Panc1 (cell line): Measurements from ENCODE around the gene FTO. TPM values are rescaled to one million over a fixed set of nuclear protein-coding genes. Genes with fewer than 3 reads are reported as not detected.

ENCODE experiments used
- ATAC-seq: fragments of 200-7000 bp; cut with Tn5 transposase; 2 replicates; pipeline ENCODE4 v1.9.1; 2020; ENCODE audit warnings: mild to moderate bottlenecking, moderate library complexity
- BruUV-seq: library from RNA; stranded (reverse); fragments of 400-500 nt; replicated peaks from 2 replicates; lab custom pipeline; 2021; lab: Mats Ljungman, UMichigan
- CTCF ChIA-PET: fragments of 300-600 bp; sonication (Branson Sonifier 250); formaldehyde crosslinking; loops from one replicate; lab custom pipeline; 2022; ENCODE audit warnings: antibody characterized with exemption; lab: Charles Lee
- POLR2A ChIA-PET: fragments of 300-600 bp; sonication (Branson Sonifier 250); formaldehyde crosslinking; loops from one replicate; lab custom pipeline; 2022; ENCODE audit warnings: antibody characterized with exemption; lab: Charles Lee
- DNase-seq: peaks from one replicate; pipeline ENCODE4 v3.0.0-alpha.2; 2010; ENCODE audit warnings: low read depth, low spot score
- H3K27ac ChIP-seq: 2 replicates; pipeline ENCODE4 v1.5.1; 2011; ENCODE audit warnings: mild to moderate bottlenecking, low read length, inconsistent platforms
- H3K27me3 ChIP-seq: fragments of 200-500 bp; sonication (Bioruptor generic); 2 replicates; pipeline ENCODE4 v1.6.0; 2014; ENCODE audit warnings: low read length, inconsistent platforms; ENCODE audit not compliant: control insufficient read depth, insufficient read depth
- H3K36me3 ChIP-seq: fragments of 200-500 bp; sonication (Bioruptor generic); 2 replicates; pipeline ENCODE4 v1.5.1; 2014; ENCODE audit warnings: inconsistent platforms, mild to moderate bottlenecking, low read length, moderate library complexity; ENCODE audit not compliant: control insufficient read depth, insufficient read depth
- H3K4me1 ChIP-seq: 2 replicates; pipeline ENCODE4 v1.5.1; 2011; ENCODE audit warnings: inconsistent platforms, mild to moderate bottlenecking, low read length, moderate library complexity; ENCODE audit not compliant: control insufficient read depth, insufficient read depth
- H3K4me3 ChIP-seq, 2 experiments: 2 replicates each; pipeline ENCODE4 v1.5.1; 2011 to 2012; ENCODE audit warnings: low read depth in 2 of 2, low read length in 2 of 2, mild to moderate bottlenecking in 2 of 2, inconsistent platforms in 1 of 2, moderate library complexity in 1 of 2
- H3K9me3 ChIP-seq: fragments of 200-500 bp; sonication (Bioruptor generic); 2 replicates; pipeline ENCODE4 v1.5.1; 2014; ENCODE audit warnings: low read depth, mild to moderate bottlenecking, inconsistent platforms, low read length, moderate library complexity; ENCODE audit not compliant: control insufficient read depth, insufficient read depth
- CTCF ChIP-seq: fragments of 450-650 bp; IDR thresholded peaks from 2 replicates; pipeline ENCODE4 v1.5.1; 2017; ENCODE audit warnings: mild to moderate bottlenecking
- POLR2AphosphoS5 ChIP-seq: IDR thresholded peaks from 2 replicates; pipeline ENCODE4 v1.6.1; 2012; ENCODE audit warnings: mild to moderate bottlenecking, low read depth, low read length, moderate library complexity
- REST ChIP-seq, 2 experiments: IDR thresholded peaks; 2 replicates each; pipeline ENCODE4 v1.6.1; 2011 to 2012; ENCODE audit warnings: low read depth in 2 of 2, control low read depth in 1 of 2, low read length in 1 of 2, mild to moderate bottlenecking in 1 of 2, moderate library complexity in 1 of 2; ENCODE audit not compliant: insufficient read depth in 1 of 2
- SIN3A ChIP-seq: IDR thresholded peaks from 2 replicates; pipeline ENCODE4 v1.6.1; 2012; ENCODE audit warnings: low read depth, mild to moderate bottlenecking, low read length, moderate library complexity, borderline replicate concordance; ENCODE audit not compliant: insufficient read depth
- TCF7L2 ChIP-seq: IDR thresholded peaks from 2 replicates; pipeline ENCODE4 v1.6.1; 2011; ENCODE audit warnings: mild to moderate bottlenecking, low read depth, low read length, inconsistent platforms
- in situ Hi-C: cut with HindIII; loops from 2 replicates; pipeline ENCODE4 v1.10.0; 2016; ENCODE audit warnings: low sequenced_read_pairs, low pct_unique_long_range_greater_than_20kb
- intact Hi-C: fragments of 100-400 bp; cut with micrococcal nuclease; formaldehyde crosslinking; loops from one replicate; pipeline ENCODE4 v1.10.0; 2022; ENCODE audit not compliant: unreplicated experiment
- total RNA-seq: library from RNA; stranded (reverse); gene quantifications from one replicate; pipeline ENCODE4 v1.2.1, GENCODE V29; 2021; ENCODE audit not compliant: unreplicated experiment

FTO gene
- total RNA-seq, 1 experiment from 2014 or later = 38.2 TPM

GRCh38 chr16:54145881-54146280 is 441.9 kb downstream of the FTO start:
- ChIA-PET POLR2A (no interaction called here), CTCF (no interaction called here)
- no peak for ATAC-seq
- no peak for DNase-seq
- Histone ChIP-seq H3K27me3 (no peaks in the 10 kb centered on the region), H3K4me1 (no peaks in the 10 kb centered on the region), H3K36me3 (no peaks in the 10 kb centered on the region), H3K4me3 (no peak overlapping the region), H3K9me3 (no peaks in the 10 kb centered on the region), H3K27ac (no peak overlapping the region)
- in situ Hi-C loops (no loop called here), intact Hi-C loops (no loop called here)
- TF ChIP-seq CTCF (no peak), SIN3A (no peak), TCF7L2 (no peak), POLR2AphosphoS5 (no peak), REST (IDR thresholded peaks at IDR 0.05; ENCODE audit: insufficient read depth in 1 of 2, low read depth in 2 of 2, low read length in 1 of 2) (no peak)
- BruUV-seq = no TSS peak

DNA sequence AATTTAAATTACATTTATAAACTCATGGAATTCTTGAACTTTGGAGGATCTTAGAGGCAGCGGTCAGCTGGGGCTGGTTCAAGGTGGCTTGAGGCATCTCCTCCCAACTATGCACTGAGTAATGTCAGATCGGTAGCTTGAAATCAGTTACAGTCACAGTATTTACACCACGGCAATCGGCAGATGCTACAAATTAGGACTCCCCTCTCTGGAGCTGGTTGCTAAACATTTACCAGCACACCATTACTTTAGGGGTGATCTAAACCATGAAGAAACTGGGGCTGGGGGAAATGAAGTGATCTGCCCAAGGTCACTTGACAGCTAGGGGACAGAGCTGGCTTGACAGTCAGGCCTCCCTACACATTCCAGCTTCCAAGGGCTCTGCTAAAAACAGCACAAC is 445.0 kb downstream of the FTO start:
- no peaks in the 10 kb centered on the region for H3K27me3 ChIP-seq
- DNase-seq (no peak), ATAC-seq (no peak)
- no TSS peak for BruUV-seq
- H3K4me1 ChIP-seq = no peaks in the 10 kb centered on the region
- H3K4me3 ChIP-seq = no peak overlapping the region
- CTCF ChIA-PET = no interaction called here
- in situ Hi-C loops = no loop called here
- TF ChIP-seq CTCF = no peak
- no peak for TF ChIP-seq POLR2AphosphoS5
- no peak for TF ChIP-seq SIN3A
- no peak for TF ChIP-seq TCF7L2
- no peak for TF ChIP-seq REST (IDR thresholded peaks at IDR 0.05; ENCODE audit: insufficient read depth in 1 of 2, low read depth in 2 of 2, low read length in 1 of 2)
- no peaks in the 10 kb centered on the region for H3K36me3 ChIP-seq
- POLR2A ChIA-PET = no interaction called here
- intact Hi-C loops = no loop called here
- H3K9me3 ChIP-seq = no peaks in the 10 kb centered on the region
- no peak overlapping the region for H3K27ac ChIP-seq
